LoVo (cell line): ENCODE measurements around the gene HOXB3.
"Not testable (repeated sequence)": the region's sequence is repeated elsewhere in the genome, so short reads cannot be mapped to it uniquely, and the experiment has no call there.

Experiments
- DNase-seq: peaks from one replicate; pipeline ENCODE4 v3.0.0-alpha.2; 2016; ENCODE audit warnings: low spot score

The HOXB3 gene

DNA sequence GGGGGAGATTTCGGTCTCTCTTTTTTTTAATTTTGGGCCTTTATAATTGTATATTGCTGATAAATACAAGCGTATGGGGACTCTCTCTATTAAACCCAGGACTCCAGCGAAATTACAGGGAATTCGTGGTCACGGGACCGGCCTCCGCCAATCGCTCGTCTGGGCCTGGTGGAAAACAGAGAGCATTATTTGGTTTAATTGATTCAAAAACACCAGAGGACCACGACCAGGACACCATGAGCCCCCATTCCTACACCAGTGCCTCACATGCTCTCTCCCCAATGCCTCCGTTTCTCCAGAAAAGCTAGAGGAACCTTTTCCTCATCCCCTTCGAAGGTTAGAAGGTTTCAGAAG lies 45.0 kb downstream of the HOXB3 start, which contains the start of gene HOXB2:
Gene HOXB2, minus strand, starts transcription at position 88 of the 354 bp plus-strand sequence. CDS start 198 bp downstream, outside the sequence.
- no peak for DNase-seq

- no peak for DNase-seq
Measured at GRCh38 chr17:48544349-48545021, 45.6 kb downstream of the HOXB3 start.

- DNase-seq, result no peak
Measured at GRCh38 chr17:48543854-48544348, 46.1 kb downstream of the HOXB3 start.

DNA sequence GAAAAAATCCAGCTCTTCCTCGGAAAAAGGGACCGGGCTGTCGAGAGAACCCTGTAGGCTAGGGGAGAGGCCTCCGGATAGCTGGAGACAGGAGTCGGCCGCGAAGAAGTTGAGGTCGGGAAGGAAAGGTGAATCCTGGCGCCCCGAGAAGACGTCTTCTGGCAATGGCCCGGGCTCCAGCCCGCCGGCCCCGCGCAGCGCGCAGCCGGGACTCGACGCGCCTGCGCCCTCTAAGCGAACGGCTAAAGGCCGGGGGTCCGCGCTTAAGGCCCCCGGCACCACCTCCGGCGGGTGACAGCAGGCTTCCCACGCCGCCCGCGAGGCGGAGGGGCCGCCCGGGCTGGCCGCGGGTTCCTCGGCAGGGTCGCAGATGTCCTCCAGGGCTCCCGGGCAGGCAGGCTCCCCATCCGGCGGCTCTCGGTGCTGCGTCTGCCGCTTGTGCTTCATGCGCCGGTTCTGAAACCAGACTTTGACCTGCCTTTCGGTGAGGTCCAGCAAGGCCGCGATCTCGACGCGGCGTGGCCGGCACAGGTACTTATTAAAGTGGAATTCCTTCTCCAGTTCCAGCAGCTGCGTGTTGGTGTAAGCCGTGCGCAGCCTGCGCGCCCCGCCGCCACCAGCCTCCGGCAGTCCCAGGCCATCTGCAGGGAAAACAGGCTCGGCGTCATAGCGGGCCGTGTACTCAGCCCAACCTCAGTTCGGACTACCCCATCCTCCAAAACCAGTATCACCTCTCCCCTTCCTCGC lies 46.8 kb downstream of the HOXB3 start:
- no peak for DNase-seq

GRCh38 chr17:48542698-48543106 lies 47.3 kb downstream of the HOXB3 start:
- DNase-seq, result no peak

GRCh38 chr17:48542114-48542656 lies 47.9 kb downstream of the HOXB3 start:
- no peak for DNase-seq

DNA sequence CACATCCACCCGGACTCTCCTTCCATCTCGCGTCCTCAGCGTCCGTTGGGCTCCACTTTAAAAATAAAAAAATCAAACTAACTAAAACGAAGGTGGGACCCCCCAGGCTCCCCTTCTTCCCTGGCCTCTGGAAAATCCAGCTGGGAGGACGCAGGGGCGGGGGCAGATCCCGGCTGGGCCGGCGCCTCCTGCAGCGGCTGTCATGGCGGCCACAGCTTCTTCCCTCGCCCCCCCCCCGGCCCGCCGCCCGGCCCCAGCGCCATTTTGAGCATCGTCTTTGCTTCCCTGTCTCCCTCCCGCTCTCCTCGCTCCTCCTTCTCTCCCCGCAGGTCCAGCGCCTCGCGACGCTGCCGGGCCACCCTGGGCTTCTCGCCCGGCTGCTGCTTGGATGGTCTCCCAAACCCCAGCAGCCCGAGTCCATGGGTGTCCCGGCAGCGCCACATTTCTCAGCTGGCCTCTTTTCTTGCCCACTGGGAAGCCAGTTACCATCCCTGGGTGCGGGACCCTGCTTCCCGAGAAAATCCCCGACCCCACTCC lies 48.4 kb downstream of the HOXB3 start:
- DNase-seq, result no peak

- DNase-seq, result no peak
Measured at GRCh38 chr17:48541036-48541576, 48.9 kb downstream of the HOXB3 start.

DNA sequence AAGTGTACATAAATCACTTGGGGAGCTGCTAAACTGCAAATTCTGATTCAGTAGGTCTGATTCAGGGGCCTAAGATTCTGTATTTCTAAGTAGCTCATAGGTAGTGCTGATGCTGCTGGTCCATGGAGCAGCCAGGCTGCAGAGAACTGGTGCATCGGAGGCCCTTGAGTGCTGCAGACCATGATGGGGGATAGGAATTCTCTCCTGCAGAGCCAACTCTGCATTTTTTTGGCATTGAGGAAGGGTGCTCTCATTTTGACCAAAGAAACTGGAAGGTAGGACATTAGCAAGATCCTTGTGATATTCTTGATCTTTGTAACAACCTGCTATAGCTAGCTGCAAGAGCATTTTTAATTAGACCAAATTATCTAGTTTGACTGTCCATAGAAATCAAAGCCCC lies 49.8 kb downstream of the HOXB3 start:
- DNase-seq, result no peak

GRCh38 chr17:48539177-48539576 lies 50.9 kb downstream of the HOXB3 start:
- no peak for DNase-seq

DNA sequence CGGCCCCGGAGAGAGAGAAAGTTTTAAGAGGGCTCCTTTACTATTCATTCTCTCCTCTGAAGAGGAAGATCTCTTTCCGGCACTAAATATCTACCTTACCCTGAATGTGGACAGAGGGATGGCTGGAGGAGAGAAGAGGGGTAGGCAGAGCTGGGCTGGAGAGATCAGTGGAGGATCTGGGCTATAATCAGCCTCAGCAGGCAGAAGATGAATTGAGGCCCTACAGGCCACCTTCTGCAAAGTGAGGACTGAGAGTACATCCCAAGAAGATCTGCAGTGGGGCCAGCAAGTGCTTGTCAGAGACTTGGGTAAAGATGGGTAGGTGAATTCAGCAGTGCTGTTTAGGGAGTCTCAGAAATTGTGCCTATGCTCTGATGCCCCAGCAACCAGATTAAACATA lies 52.7 kb downstream of the HOXB3 start:
- no peak for DNase-seq

GRCh38 chr17:48535793-48536559 lies 54.1 kb downstream of the HOXB3 start:
- not testable (repeated sequence) for DNase-seq

DNA sequence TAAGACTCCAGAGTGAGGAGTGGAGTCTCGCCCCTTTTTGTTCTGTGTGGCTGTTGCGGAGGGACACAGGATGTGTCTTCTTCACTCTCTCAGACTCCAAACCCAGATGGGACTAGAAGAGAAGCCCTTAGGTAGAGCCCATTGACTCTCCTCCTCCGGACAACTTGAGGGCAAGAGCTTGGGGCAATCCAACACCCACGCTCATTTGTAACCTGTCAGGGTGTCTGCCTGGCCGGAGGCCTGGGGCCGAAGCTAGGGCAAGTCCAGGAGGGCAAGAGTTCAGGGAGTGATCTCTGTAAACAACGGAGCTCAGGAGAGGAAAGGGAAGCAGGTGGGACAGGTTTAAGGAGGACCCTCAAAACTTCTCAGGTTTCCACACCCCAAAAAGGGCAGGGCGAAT lies 57.8 kb downstream of the HOXB3 start:
- no peak for DNase-seq

DNA sequence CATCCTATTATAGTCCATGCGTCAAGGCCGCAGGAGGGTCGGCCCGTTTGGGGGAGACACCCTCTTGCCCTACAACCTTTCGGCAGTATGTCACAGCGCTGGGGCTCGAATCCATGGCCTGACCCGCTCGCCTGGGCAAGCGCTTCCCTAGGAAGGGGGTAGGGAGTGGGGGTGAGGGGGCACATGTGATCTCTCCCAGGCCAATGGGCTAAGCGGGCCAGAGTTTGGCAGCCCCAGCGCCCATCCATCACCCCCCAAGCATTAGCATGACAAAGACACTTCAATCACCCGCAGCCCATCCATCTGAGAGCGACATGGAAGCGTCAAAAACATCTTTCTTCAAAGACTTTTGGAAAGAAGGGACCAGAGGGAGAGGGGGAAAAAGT lies 59.2 kb downstream of the HOXB3 start, which contains the start of gene HOXB1:
Gene HOXB1, minus strand, starts transcription at position 125 of the 386 bp plus-strand sequence. Its CDS starts 107 bp downstream, at position 18.
- no peak for DNase-seq

DNA sequence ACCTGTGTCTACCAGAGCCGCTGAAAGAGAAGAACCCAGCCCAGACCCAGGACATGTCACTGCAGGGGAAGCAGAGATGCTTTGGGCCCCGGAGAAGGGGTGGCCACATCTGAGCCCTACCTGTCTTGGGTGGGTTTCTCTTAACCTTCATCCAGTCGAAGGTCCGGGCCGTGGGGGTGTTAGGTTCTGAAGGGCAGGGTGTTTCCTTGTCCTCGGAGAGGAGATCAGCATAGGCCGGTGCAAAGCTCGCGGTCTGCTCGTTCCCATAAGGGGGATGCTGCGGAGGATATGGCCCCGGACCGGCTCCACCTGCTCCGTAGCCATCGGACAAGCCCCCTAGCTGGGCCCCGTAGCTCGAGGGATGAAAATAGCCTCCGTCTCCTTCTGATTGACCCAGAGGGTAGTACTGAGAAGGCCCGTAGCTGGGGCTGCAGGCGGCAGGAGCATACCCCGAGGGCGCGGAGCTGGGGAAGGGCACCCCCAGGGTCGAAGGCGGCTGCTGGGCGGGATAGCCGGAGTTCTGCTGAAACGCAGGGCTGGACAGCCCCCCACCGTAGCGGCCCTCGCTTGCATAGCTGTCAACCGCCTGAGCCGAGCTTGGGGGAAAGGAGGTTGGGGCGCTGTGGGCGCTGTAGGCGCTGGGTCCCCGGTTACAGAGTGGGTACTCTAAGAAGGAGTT lies 59.7 kb downstream of the HOXB3 start:
- no peak for DNase-seq

- DNase-seq, result no peak
Measured at GRCh38 chr17:48529683-48530009, 60.4 kb downstream of the HOXB3 start.

DNA sequence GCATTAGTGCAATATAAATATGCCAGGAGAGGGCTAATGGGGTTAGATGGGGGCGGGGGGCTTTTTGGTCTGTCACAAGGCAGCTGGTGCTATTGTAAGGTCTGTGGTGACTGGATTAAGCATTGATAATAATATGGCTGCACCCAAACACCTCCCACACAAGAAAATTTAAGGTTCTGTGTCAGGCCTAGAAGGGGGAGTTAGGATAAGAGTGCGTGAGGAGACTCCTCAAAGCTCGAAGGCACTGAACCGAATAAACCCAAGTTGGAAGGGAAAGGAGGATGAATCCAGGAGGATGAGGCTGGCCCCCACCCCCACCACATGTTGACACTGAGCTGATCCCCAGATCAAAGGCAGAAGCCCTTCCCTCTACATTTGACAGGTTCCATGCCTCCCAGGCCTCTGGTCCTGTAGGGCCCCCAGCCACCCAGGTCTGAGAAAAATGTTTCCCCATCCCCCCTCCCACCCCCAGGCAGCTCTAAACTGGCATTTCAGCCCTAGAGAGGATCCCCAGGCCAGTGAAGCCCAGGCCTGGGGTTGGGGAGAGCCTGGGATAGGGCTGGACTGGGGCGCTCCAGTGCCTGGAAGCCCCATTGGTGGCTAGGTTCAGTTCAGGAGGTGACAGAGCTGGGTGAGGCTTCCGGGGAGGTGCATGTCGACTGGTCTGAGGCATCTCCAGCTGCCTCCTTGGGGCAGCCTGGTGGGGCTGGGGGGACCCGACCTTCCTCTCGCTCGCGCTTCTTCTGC lies 60.9 kb downstream of the HOXB3 start:
- no peak for DNase-seq

DNA sequence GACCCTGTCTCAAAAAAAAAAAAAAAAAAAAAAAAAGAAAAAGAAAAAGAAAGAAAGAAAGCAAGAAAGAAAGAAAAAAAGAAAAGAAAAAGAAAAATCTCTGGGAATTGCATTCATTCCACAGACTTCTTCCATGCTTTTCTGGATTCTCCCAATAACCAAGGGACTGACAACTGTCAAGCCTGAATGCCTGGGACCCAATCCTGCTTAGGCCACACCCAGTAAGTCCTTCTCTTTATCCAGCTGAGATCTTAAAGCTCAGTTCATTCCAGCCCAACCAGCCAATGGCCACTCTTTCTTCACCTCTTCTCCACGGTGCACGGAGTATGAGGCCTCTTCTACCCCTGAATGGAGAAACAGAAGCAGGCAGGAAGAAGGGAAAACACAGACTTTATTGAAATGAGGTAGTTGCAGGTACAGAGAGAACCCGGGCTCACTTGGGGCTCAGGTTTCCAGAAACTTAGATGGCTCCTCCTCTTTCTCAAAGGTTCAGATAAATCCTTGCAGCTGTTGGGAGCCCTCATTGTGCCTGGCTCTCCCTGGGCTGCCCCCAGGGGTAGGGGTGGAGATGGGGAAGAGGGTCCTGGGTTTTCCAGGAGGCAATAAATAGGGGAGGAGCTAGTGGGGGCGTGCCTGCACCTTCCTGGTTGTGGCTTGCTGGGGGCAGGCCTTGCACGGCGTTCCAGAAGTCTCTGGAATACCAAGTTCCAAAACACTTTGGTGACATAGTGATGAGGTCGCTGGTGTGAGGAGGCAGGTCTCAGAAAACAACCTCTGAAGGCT lies 61.7 kb downstream of the HOXB3 start:
- DNase-seq, result no peak

DNA sequence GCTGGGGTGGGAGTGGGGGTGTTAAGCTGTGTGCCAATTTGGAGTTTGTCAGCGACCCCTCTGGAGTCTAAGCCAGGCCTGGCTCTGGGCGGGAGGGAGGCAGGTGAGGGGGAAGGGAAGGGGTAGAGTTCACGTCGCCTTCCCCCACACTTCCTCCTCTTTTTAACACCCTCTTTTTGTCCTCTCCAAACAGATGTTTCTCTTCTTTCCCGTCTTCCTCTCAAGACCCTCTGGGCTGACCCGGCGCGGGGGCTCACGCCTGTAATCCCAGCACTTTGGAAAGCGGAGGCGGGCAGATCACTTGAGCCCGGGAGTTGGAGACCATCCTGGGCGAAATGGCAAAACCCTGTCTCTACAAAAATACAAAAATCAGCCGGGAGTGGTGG lies 62.5 kb downstream of the HOXB3 start:
- no peak for DNase-seq
